ENCODE measurements around the gene PIGT. TPM values are rescaled to one million over a fixed set of nuclear protein-coding genes. Genes with fewer than 3 reads are reported as not detected.

The PIGT gene
- total RNA-seq: 27.7 and 28.1 TPM in 2 replicates

DNA sequence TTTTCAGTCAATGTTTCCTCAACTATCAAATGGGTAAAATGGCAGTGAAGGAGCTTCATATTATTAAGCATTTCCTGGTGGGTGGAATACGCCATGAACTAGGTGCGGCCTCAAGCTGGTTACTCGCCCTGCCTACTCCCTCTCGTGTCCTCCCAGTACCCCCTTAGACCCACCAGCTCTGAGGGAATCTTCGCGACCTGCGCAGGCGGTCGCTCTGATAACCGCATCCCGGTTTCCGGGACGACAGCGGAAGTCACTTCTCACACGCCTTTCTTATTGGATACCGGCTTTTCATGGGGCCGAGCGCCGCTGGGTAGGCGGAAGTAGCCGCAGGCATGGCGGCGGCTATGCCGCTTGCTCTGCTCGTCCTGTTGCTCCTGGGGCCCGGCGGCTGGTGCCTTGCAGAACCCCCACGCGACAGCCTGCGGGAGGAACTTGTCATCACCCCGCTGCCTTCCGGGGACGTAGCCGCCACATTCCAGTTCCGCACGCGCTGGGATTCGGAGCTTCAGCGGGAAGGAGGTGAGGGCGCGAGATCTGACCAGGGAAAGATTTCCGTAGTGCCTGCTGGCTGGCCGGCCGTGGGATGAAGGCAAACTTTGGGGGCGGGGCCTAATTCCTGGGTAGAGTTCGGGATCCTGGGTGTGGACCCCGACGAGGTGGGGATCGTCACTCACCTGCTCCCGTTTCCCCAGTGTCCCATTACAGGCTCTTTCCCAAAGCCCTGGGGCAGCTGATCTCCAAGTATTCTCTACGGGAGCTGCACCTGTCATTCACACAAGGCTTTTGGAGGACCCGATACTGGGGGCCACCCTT is at the start of gene PIGT:
Gene PIGT (plus strand): TSS at position 320 of the 816 bp plus-strand sequence. CDS start 16 bp downstream, at position 336.
- peak; percentile 81 for DNase-seq (ENCODE audit: low read depth)
- H3K4me3 ChIP-seq (ENCODE audit: low read depth, low read length): peak within 1 kb of the TSS; percentile 98
- no peak for TF ChIP-seq CTCF (IDR thresholded peaks at IDR 0.05; ENCODE audit: insufficient read depth, low read depth, low read length)

GRCh38 chr20:45366192-45366591 is 49.7 kb upstream of the PIGT start:
- H3K4me3 ChIP-seq (ENCODE audit: low read depth, low read length): no peak overlapping the region
- TF ChIP-seq CTCF (IDR thresholded peaks at IDR 0.05; ENCODE audit: insufficient read depth, low read depth, low read length): no peak
- no peak for DNase-seq (ENCODE audit: low read depth)

DNA sequence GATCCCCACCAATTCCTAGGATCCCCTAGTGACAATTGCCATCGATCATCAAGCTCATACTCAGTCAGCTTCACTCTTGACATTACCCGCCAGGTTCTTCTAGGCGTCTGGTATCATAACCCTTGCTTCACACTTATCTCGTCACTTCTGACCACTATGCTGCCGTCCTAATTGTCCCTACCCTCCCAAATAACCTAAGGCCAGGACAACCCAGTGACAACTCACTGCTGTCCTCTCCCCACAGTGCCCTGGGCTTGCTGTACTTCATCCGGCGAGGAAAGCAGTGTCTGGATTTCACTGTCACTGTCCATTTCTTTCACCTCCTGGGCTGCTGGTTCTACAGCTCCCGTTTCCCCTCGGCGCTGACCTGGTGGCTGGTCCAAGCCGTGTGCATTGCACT is 49.3 kb upstream of the PIGT start:
- H3K4me3 ChIP-seq (ENCODE audit: low read depth, low read length): no peak overlapping the region
- DNase-seq (ENCODE audit: low read depth): no peak
- TF ChIP-seq CTCF (IDR thresholded peaks at IDR 0.05; ENCODE audit: insufficient read depth, low read depth, low read length): no peak

DNA sequence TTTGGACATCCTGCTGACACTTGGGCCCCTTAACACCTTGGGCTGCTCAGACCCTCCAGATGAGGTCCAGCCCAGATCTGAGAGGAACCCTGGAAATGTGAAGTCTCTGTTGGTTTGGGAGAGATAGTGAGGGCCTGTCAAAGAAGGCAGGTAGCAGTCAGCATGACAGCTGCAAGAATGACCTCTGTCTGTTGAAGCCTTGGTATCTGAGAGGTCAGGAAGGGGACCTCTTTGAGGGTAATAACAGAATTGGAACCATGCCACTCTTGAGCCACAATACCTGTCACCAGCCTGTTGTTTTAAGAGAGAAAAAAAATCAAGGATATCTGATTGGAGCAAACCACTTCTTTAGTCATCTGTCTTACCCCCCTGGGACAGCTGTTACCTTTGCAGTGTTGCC is 48.8 kb upstream of the PIGT start:
- TF ChIP-seq CTCF (IDR thresholded peaks at IDR 0.05; ENCODE audit: insufficient read depth, low read depth, low read length): no peak
- DNase-seq (ENCODE audit: low read depth): no peak

DNA sequence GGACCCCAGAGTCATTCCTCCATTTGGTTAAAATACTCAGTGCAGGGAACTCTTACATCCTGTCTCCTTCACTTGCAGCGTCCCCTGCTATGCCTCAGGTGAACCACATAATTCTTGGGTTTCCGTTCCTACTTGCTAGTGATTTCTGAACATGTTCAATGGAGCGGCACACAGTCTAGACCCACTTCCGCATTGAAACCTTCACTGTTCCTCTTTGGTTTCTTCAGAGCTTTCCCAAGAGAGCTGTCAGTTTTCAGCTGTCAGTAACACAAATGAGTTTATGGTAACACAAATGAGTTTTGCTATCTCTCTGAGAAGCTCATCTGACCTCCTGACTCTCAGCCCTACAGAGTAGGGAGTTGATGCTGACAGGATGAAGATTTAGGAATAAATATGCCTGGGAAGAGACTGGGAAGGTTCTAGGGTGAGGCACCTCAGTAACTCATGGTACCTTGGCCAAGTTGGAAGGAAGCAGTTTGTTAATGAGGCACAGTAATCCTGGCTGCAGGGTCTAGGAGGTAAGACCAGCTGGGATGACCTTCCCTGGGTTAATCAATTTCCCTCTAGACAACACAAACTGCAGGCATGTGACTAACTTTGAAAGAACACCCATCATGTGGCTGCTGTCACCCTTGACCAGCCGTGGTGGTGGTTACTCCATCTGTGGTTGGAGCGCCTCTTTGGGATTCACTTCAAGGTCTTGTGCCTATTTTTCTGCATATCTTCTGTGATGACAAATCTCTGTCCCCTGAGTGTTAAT is 47.5 kb upstream of the PIGT start:
- DNase-seq (ENCODE audit: low read depth): no peak
- TF ChIP-seq CTCF (IDR thresholded peaks at IDR 0.05; ENCODE audit: insufficient read depth, low read depth, low read length): no peak
- no peak overlapping the region for H3K4me3 ChIP-seq (ENCODE audit: low read depth, low read length)

More for the DNA sequence above, 48.8 kb upstream of the PIGT start:
- no peak overlapping the region for H3K4me3 ChIP-seq (ENCODE audit: low read depth, low read length)

GRCh38 chr20:45370571-45371160 is 45.3 kb upstream of the PIGT start:
- no peak for TF ChIP-seq CTCF (IDR thresholded peaks at IDR 0.05; ENCODE audit: insufficient read depth, low read depth, low read length)
- no peak overlapping the region for H3K4me3 ChIP-seq (ENCODE audit: low read depth, low read length)
- no peak for DNase-seq (ENCODE audit: low read depth)
